DOHH2 (cell line): ENCODE data around the gene DMD.

Experiments
- H3F3A ChIP-seq: fragments of 200-600 bp; sonication (generic), shearing (Covaris generic); 2 replicates; pipeline ENCODE4 v1.6.0; 2016; ENCODE audit warnings: antibody characterized with exemption, mild to moderate bottlenecking; ENCODE audit not compliant: control insufficient read depth, insufficient read depth
- H3K27ac ChIP-seq: fragments of 200-600 bp; sonication (generic); 2 replicates; pipeline ENCODE4 v1.5.1; 2014; ENCODE audit warnings: low read depth, mild to moderate bottlenecking, low read length, moderate library complexity
- H3K27me3 ChIP-seq: fragments of 200-600 bp; sonication (generic); 2 replicates; pipeline ENCODE4 v1.6.1; 2014; ENCODE audit warnings: mild to moderate bottlenecking, low read length, mixed read lengths; ENCODE audit not compliant: control insufficient read depth
- H3K36me3 ChIP-seq: fragments of 200-600 bp; sonication (generic); 2 replicates; pipeline ENCODE4 v1.6.1; 2014; ENCODE audit warnings: mild to moderate bottlenecking, low read length, moderate library complexity, mixed read lengths; ENCODE audit not compliant: control insufficient read depth
- H3K4me1 ChIP-seq: fragments of 200-600 bp; sonication (generic); 2 replicates; pipeline ENCODE4 v1.6.1; 2014; ENCODE audit warnings: mild to moderate bottlenecking, low read length, mixed read lengths; ENCODE audit not compliant: control insufficient read depth
- H3K4me2 ChIP-seq: fragments of 200-600 bp; sonication (generic); 2 replicates; pipeline ENCODE4 v1.6.0; 2014; ENCODE audit warnings: mild to moderate bottlenecking, low read length, moderate library complexity
- H3K4me3 ChIP-seq: fragments of 200-600 bp; sonication (generic); 2 replicates; pipeline ENCODE4 v1.5.1; 2014; ENCODE audit warnings: mild to moderate bottlenecking, low read length, mixed read lengths
- H3K79me2 ChIP-seq: fragments of 200-600 bp; sonication (generic); 2 replicates; pipeline ENCODE4 v1.6.1; 2014; ENCODE audit warnings: mild to moderate bottlenecking, low read length, mixed read lengths; ENCODE audit not compliant: control insufficient read depth
- H3K9me2 ChIP-seq: fragments of 200-600 bp; sonication (generic); replicated peaks from 2 replicates; pipeline ENCODE4 v1.6.1; 2014; ENCODE audit warnings: mild to moderate bottlenecking, low read length, mixed read lengths; ENCODE audit not compliant: control insufficient read depth
- H3K9me3 ChIP-seq: fragments of 200-600 bp; sonication (generic); 2 replicates; pipeline ENCODE4 v1.6.1; 2014; ENCODE audit warnings: antibody characterized with exemption, low read length, mixed read lengths; ENCODE audit not compliant: control insufficient read depth, insufficient read depth
- H4K20me1 ChIP-seq: fragments of 200-600 bp; sonication (generic); 2 replicates; pipeline ENCODE4 v1.6.0; 2014; ENCODE audit warnings: low read depth, mild to moderate bottlenecking, antibody characterized with exemption, low read length, moderate library complexity; ENCODE audit not compliant: control insufficient read depth, insufficient read depth
- EZH2phosphoT487 ChIP-seq: fragments of 200-600 bp; sonication (generic); IDR thresholded peaks from 2 replicates; pipeline ENCODE4 v1.6.1; 2017; ENCODE audit warnings: borderline replicate concordance, mild to moderate bottlenecking, antibody characterized with exemption, low read length, moderate library complexity, mixed read lengths
- TF ChIP-seq, protein P1 (sequence below): fragments of 200-600 bp; sonication (generic); IDR thresholded peaks from one replicate; pipeline ENCODE4 v1.5.1; 2014; ENCODE audit warnings: antibody characterized with exemption, mild to moderate bottlenecking, low read depth, low read length; ENCODE audit not compliant: poor library complexity, severe bottlenecking

Gene DMD

DNA sequence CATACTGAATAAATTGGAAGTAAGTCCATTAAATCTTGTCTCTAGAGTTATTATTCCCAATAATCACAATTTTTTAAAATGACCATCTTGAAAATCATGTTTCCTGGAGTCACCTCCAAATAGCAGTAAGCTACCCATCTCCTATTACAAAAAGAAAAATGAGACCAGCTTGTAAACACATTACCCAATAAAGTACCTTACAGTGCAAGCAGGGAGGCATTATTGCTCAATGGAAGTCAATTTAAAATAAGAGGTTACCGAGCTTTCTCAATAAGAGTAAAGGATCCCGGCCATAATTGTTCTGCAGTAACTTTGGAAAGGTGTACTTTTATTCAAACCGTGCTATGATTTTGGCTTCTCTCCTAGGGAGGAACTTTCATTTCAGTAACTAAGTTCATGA, 78.0 kb downstream of the DMD start:
- H3K79me2 ChIP-seq, result no peaks in the 10 kb centered on the region
- peak overlapping the region; percentile 86 for H3K27ac ChIP-seq
- H3K36me3 ChIP-seq, result peaks cover 58% of the 10 kb centered on the region
- H3K4me1 ChIP-seq, result peaks cover 89% of the 10 kb centered on the region
- H3K9me3 ChIP-seq, result peaks cover 19% of the 10 kb centered on the region
- no peak overlapping the region for H3K4me2 ChIP-seq
- no peak overlapping the region for H3K4me3 ChIP-seq
- no peaks in the 10 kb centered on the region for H3K27me3 ChIP-seq
- H3F3A ChIP-seq, result peaks cover 16% of the 10 kb centered on the region
- no peaks in the 10 kb centered on the region for H4K20me1 ChIP-seq
- H3K9me2 ChIP-seq, result no peaks in the 10 kb centered on the region
- TF ChIP-seq, protein P1, sequence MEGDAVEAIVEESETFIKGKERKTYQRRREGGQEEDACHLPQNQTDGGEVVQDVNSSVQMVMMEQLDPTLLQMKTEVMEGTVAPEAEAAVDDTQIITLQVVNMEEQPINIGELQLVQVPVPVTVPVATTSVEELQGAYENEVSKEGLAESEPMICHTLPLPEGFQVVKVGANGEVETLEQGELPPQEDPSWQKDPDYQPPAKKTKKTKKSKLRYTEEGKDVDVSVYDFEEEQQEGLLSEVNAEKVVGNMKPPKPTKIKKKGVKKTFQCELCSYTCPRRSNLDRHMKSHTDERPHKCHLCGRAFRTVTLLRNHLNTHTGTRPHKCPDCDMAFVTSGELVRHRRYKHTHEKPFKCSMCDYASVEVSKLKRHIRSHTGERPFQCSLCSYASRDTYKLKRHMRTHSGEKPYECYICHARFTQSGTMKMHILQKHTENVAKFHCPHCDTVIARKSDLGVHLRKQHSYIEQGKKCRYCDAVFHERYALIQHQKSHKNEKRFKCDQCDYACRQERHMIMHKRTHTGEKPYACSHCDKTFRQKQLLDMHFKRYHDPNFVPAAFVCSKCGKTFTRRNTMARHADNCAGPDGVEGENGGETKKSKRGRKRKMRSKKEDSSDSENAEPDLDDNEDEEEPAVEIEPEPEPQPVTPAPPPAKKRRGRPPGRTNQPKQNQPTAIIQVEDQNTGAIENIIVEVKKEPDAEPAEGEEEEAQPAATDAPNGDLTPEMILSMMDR, result no peak
- no peak for TF ChIP-seq EZH2phosphoT487

DNA sequence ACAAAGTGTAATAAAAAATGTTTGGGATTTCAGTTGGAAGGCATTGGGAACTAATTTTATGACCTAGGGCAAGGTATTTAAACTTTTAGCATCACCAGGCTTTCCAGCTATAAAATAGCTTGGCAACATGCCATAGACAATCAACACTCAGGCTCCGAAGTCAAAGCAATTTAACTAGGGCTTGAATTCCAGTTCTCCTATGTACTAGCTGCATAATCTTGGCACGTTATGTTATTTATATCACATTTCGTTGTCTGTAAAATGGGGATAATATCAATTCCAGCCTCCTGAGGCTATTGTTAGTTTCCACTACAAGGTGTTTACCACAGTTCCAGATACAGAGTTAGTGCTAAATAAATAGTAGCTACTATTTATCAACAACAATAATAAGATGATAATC, 78.8 kb downstream of the DMD start:
- Histone ChIP-seq H3K4me1 (peaks cover 89% of the 10 kb centered on the region), H3K36me3 (peaks cover 60% of the 10 kb centered on the region), H3K79me2 (no peaks in the 10 kb centered on the region), H4K20me1 (no peaks in the 10 kb centered on the region), H3K4me2 (no peak overlapping the region), H3K27ac (peak overlapping the region; percentile 86), H3K4me3 (no peak overlapping the region), H3K27me3 (no peaks in the 10 kb centered on the region), H3K9me2 (no peaks in the 10 kb centered on the region), H3F3A (peaks cover 23% of the 10 kb centered on the region), H3K9me3 (peaks cover 19% of the 10 kb centered on the region)
- TF ChIP-seq EZH2phosphoT487, result no peak
- TF ChIP-seq, protein P1, result no peak

DNA sequence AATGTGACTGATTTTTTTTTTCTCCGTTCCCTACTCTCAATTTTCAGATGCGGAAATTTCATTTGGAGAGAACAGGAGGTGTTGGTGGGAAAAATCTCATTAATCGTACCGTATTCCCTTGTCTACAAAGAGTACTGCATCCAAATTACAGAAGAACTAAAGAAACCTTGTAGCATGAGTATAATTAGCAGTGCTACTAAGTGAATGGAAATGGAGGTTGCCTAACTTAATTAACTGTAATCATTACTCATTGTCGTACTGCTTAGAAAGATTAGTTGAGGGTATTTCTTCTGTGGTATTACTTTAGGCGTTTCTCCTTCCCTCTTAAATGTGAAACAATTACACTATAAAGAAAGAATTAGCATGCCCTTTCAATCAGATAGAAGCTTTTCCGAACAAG, 81.7 kb downstream of the DMD start:
- peaks cover 44% of the 10 kb centered on the region for H3K36me3 ChIP-seq
- peaks cover 72% of the 10 kb centered on the region for H3K4me1 ChIP-seq
- TF ChIP-seq, protein P1, result no peak
- no peak for TF ChIP-seq EZH2phosphoT487
- peak overlapping the region; percentile 80; the same call in 1 of the 2 replicates for H3K4me2 ChIP-seq
- peaks cover 19% of the 10 kb centered on the region for H3K9me3 ChIP-seq
- no peaks in the 10 kb centered on the region for H4K20me1 ChIP-seq
- H3K27me3 ChIP-seq, result no peaks in the 10 kb centered on the region
- peaks cover 30% of the 10 kb centered on the region for H3F3A ChIP-seq
- H3K27ac ChIP-seq, result peak overlapping the region; percentile 100
- H3K79me2 ChIP-seq, result peaks cover 11% of the 10 kb centered on the region
- no peaks in the 10 kb centered on the region for H3K9me2 ChIP-seq
- H3K4me3 ChIP-seq, result peak overlapping the region; percentile 22; the same call in 1 of the 2 replicates
